Cardiac muscle cell (in vitro differentiated cells and primary cell): Measurements from ENCODE around the gene ADORA2A. TPM values are rescaled to one million over a fixed set of nuclear protein-coding genes. Genes with fewer than 3 reads are reported as not detected.

Source experiments
- DNase-seq, 2 donors: peaks; one replicate each; pipeline versions ENCODE4 v3.0.0 to v3.0.0-alpha.2; 2010 to 2017; ENCODE audit warnings: low read depth in 1 of 2, low spot score in 1 of 2
- H3K27ac ChIP-seq: fragments of 200-600 bp; sonication (generic); 2 replicates; pipeline ENCODE4 v1.5.1; 2016
- H3K27me3 ChIP-seq: fragments of 200-600 bp; sonication (generic); 2 replicates; pipeline ENCODE4 v1.6.0; 2016; ENCODE audit warnings: control low read depth
- H3K36me3 ChIP-seq: fragments of 200-600 bp; sonication (generic); 2 replicates; pipeline ENCODE4 v1.5.1; 2016; ENCODE audit warnings: control low read depth
- H3K4me1 ChIP-seq: fragments of 200-600 bp; sonication (generic); 2 replicates; pipeline ENCODE4 v1.8.1; 2017; ENCODE audit warnings: low read depth, mild to moderate bottlenecking, mixed run types
- H3K4me3 ChIP-seq: fragments of 200-600 bp; sonication (generic); 2 replicates; pipeline ENCODE4 v1.5.1; 2016; ENCODE audit warnings: mild to moderate bottlenecking
- H3K9me3 ChIP-seq: fragments of 200-600 bp; sonication (generic); 2 replicates; pipeline ENCODE4 v1.5.1; 2017; ENCODE audit warnings: low read depth, mild to moderate bottlenecking, control low read depth
- polyA plus RNA-seq: library from polyadenylated mRNA; unstranded; fragments of >200 nt; fragmentation: Nextera tagmentation; extraction: Ambion mirVana; gene quantifications from 2 replicates; pipeline ENCODE4 v1.2.1, GENCODE V29; 2016
- total RNA-seq: library from RNA; depleted of rRNA; stranded (reverse); fragments of >200 nt; gene quantifications from 2 replicates; pipeline ENCODE4 v1.2.3, GENCODE V29; 2016
- TF ChIP-seq, protein P1 (sequence below): IDR thresholded peaks from 2 replicates; pipeline ENCODE4 v1.5.1; 2012; ENCODE audit warnings: low read depth, mild to moderate bottlenecking, low read length

ADORA2A gene
- total and polyA plus RNA-seq, 2 experiments from 2014 or later, result 4.0 to 13.7 TPM

DNA sequence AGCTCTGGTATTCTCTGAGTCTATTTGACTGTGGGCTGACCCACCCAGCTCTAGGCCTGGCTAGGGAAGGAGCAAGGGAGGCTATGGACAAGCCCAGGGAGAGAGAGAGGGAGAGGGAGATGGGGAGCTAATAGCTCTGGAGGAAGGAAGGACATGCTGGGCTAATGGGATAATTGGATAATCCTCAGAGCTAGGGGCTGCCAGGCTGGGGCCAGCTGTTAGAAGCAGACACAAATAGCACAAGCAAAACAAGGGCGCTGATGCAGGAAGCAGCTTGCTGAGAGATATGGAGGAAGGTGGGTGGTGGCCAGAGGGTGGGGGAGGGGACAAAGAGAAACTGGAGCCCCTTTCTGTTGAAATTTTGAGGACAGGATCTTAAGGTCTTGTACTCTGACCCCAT lies 23.2 kb downstream of the ADORA2A start:
- H3K27me3 ChIP-seq, result no peaks in the 10 kb centered on the region
- H3K9me3 ChIP-seq, result no peaks in the 10 kb centered on the region
- TF ChIP-seq, protein P1, sequence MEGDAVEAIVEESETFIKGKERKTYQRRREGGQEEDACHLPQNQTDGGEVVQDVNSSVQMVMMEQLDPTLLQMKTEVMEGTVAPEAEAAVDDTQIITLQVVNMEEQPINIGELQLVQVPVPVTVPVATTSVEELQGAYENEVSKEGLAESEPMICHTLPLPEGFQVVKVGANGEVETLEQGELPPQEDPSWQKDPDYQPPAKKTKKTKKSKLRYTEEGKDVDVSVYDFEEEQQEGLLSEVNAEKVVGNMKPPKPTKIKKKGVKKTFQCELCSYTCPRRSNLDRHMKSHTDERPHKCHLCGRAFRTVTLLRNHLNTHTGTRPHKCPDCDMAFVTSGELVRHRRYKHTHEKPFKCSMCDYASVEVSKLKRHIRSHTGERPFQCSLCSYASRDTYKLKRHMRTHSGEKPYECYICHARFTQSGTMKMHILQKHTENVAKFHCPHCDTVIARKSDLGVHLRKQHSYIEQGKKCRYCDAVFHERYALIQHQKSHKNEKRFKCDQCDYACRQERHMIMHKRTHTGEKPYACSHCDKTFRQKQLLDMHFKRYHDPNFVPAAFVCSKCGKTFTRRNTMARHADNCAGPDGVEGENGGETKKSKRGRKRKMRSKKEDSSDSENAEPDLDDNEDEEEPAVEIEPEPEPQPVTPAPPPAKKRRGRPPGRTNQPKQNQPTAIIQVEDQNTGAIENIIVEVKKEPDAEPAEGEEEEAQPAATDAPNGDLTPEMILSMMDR, result no peak
- peak overlapping the region; percentile 78 for H3K27ac ChIP-seq
- peaks cover 28% of the 10 kb centered on the region for H3K4me1 ChIP-seq
- H3K4me3 ChIP-seq, result no peak overlapping the region
- peak; percentile 28 to 30 for DNase-seq
- H3K36me3 ChIP-seq, result no peaks in the 10 kb centered on the region

DNA sequence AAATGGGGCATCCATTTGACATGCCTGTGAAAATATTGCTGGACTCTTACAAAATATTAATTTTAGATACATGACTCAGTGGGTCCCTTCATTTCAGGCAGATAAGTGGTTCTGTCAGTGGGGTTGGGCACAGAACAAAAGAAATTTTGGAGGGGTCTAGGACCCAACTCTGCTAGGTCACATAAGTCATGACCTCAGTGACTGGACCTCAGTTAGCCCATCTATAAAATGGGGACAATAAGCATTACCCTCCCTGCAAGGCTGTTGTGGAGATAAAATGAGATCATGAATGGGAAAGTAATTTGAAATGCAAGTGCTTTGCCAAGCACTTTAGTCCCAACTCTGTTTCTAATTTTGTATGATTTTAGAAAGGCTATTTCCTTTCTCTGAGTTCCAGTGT lies 23.8 kb downstream of the ADORA2A start:
- Histone ChIP-seq H3K27ac (peak overlapping the region; percentile 78), H3K27me3 (no peaks in the 10 kb centered on the region), H3K4me1 (peaks cover 25% of the 10 kb centered on the region), H3K9me3 (no peaks in the 10 kb centered on the region), H3K36me3 (no peaks in the 10 kb centered on the region), H3K4me3 (no peak overlapping the region)
- TF ChIP-seq, protein P1, result no peak
- DNase-seq, result no peak

DNA sequence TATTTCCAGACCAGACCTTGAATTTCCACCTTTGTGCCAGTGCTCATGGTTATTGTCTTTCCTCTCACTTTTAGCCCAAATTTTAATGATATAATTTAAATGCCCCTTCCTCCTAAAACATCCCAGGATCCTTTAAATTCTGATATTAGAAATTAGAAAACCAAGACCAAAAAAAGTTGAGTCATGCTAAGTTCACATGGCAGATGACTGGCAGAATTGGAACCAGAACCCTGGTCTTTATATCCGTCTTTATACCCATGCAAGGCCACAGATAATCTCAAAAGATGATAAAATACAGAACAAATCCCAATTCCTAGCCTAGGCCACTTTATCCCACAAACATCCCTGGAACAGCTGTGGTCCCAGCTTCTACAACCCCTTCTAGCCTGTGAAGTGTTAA lies 26.5 kb downstream of the ADORA2A start:
- H3K4me1 ChIP-seq, result peaks cover 21% of the 10 kb centered on the region
- no peaks in the 10 kb centered on the region for H3K9me3 ChIP-seq
- no peaks in the 10 kb centered on the region for H3K27me3 ChIP-seq
- no peak overlapping the region for H3K27ac ChIP-seq
- TF ChIP-seq, protein P1, result no peak
- H3K36me3 ChIP-seq, result no peaks in the 10 kb centered on the region
- DNase-seq, result no peak
- no peak overlapping the region for H3K4me3 ChIP-seq

DNA sequence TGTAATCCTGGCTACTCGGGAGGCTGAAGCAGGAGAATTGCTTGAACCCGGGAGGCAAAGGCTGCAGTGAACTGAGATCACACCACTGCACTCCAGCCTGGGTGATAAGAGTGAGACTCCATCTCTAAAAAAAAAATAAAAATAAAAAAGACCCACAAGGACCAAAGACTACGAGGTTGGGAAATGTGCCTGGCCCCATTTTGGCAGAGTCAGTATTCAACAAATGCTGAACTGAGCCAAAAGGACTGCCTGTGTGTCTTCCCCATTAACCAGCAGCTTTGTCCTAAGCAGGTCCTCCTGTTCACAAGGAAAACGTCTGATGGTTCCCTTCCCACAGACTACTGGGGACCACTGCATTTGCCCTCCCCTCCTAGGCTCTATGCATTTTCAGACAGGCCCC lies 27.6 kb downstream of the ADORA2A start:
- peaks cover 23% of the 10 kb centered on the region for H3K4me1 ChIP-seq

DNA sequence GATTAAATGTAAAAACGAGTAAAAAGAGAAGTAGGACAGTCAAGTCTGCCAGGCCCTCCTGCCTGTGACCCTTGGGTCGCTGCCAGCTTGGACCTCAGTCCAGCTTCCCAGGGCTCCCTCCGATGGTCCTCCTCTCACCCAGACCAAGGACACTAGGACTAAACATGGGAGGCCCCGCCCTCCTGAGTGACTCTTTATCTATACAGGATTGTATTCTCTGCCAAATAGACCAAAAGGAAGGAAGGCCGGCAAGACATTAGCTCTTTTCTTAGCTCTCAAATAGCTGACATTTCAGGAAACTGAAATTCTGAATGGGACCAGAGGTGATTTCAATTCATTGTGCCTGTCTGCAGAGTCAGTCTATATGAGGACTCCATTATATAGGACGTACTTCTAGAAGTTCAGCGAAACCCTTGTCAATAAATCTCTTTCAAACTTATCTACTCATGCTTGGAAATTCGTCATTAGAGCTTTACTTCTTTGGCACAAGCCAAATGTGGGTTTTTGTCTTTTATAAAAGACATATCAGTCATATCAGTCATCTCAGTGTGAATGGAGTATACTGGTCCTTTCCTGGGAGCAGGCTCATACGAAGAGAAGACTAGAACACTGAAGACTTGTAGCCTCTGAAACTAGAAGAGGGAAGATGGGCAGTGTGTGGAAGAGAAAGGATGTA lies 28.5 kb downstream of the ADORA2A start:
- peak in 1 of 2 donors; percentile 55 for DNase-seq
- no peak overlapping the region for H3K4me3 ChIP-seq
- H3K4me1 ChIP-seq, result peaks cover 23% of the 10 kb centered on the region
- peak overlapping the region; percentile 6 for H3K27ac ChIP-seq
- H3K36me3 ChIP-seq, result no peaks in the 10 kb centered on the region
- no peaks in the 10 kb centered on the region for H3K27me3 ChIP-seq
- H3K9me3 ChIP-seq, result no peaks in the 10 kb centered on the region
- TF ChIP-seq, protein P1, result no peak

More for the DNA sequence above, 27.6 kb downstream of the ADORA2A start:
- no peaks in the 10 kb centered on the region for H3K9me3 ChIP-seq
- H3K4me3 ChIP-seq, result no peak overlapping the region
- TF ChIP-seq, protein P1, result no peak
- no peaks in the 10 kb centered on the region for H3K36me3 ChIP-seq
- H3K27ac ChIP-seq, result no peak overlapping the region
- DNase-seq, result no peak
- no peaks in the 10 kb centered on the region for H3K27me3 ChIP-seq
